Lower leg skin (tissue), 3 donors: ENCODE data around the gene FIS1.
"Not testable (repeated sequence)": the region's sequence is repeated elsewhere in the genome, so short reads cannot be mapped to it uniquely, and the experiment has no call there.

ENCODE experiments used
- POLR2A ChIP-seq, 2 donors: fragments of 450-650 bp; IDR thresholded peaks; one replicate each; pipeline ENCODE4 v1.6.1; 2016 to 2017; ENCODE audit warnings: antibody characterized with exemption in 2 of 2, mild to moderate bottlenecking in 1 of 2, moderate library complexity in 1 of 2
- TF ChIP-seq, protein P1 (sequence below), 3 donors: fragments of 450-650 bp; IDR thresholded peaks; one replicate each; pipeline ENCODE4 v1.5.1; 2016; ENCODE audit warnings: antibody characterized with exemption in 3 of 3, mild to moderate bottlenecking in 3 of 3, moderate library complexity in 2 of 3

DNA sequence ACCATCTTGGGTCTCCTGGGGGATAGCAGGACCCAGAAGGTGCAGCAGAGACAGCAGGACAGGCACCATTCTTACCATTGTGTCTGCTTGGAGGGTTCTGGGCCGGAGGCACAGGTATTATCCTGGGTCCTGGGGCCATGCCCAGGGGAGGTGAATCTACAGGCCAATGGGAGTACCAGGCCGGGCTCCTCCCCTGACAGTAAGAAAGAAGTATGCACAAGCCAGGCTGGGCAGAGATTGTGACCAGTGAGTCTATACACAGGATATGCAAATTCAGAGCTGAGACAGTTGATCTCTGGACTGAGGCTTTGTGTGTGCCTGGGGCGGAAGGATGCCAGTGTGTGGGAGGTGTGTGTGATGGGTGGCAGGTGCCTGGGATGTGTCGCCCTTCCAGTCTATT is 44.8 kb upstream of the FIS1 start:
- TF ChIP-seq, protein P1, sequence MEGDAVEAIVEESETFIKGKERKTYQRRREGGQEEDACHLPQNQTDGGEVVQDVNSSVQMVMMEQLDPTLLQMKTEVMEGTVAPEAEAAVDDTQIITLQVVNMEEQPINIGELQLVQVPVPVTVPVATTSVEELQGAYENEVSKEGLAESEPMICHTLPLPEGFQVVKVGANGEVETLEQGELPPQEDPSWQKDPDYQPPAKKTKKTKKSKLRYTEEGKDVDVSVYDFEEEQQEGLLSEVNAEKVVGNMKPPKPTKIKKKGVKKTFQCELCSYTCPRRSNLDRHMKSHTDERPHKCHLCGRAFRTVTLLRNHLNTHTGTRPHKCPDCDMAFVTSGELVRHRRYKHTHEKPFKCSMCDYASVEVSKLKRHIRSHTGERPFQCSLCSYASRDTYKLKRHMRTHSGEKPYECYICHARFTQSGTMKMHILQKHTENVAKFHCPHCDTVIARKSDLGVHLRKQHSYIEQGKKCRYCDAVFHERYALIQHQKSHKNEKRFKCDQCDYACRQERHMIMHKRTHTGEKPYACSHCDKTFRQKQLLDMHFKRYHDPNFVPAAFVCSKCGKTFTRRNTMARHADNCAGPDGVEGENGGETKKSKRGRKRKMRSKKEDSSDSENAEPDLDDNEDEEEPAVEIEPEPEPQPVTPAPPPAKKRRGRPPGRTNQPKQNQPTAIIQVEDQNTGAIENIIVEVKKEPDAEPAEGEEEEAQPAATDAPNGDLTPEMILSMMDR (IDR thresholded peaks at IDR 0.05), result not testable (repeated sequence)
- not testable (repeated sequence) for TF ChIP-seq POLR2A (IDR thresholded peaks at IDR 0.05)
